Inferior parietal cortex (tissue), 1 donor: Measurements from ENCODE around the gene XK.

ENCODE experiments used
- DNase-seq: peaks from one replicate; pipeline ENCODE4 v3.0.0-alpha.2; 2016; ENCODE audit errors: extremely low spot score

XK gene

GRCh38 chrX:37679230-37679629 lies 6.4 kb upstream of the XK start:
- no peak for DNase-seq

GRCh38 chrX:37679888-37680287 lies 5.7 kb upstream of the XK start:
- DNase-seq = no peak

- no peak for DNase-seq
Measured at GRCh38 chrX:37684426-37684825, 1.2 kb upstream of the XK start.

- no peak for DNase-seq
Measured at GRCh38 chrX:37684973-37685372, 618 bp upstream of the XK start.

GRCh38 chrX:37686369-37686995 lies 891 bp downstream of the XK start:
- no peak for DNase-seq

- no peak for DNase-seq
Measured at GRCh38 chrX:37686996-37687395, 1.4 kb downstream of the XK start.

- DNase-seq = no peak
Measured at GRCh38 chrX:37690119-37690518, 4.5 kb downstream of the XK start.

- DNase-seq = no peak
Measured at GRCh38 chrX:37692918-37693317, 7.3 kb downstream of the XK start.

GRCh38 chrX:37697169-37697760 lies 11.7 kb downstream of the XK start:
- DNase-seq = no peak

- no peak for DNase-seq
Measured at GRCh38 chrX:37701588-37701987, 16.0 kb downstream of the XK start.

- no peak for DNase-seq
Measured at GRCh38 chrX:37711991-37712390, 26.4 kb downstream of the XK start.

GRCh38 chrX:37712458-37712857 lies 26.9 kb downstream of the XK start:
- DNase-seq = no peak

- DNase-seq = no peak
Measured at GRCh38 chrX:37714479-37714878, 28.9 kb downstream of the XK start.

- DNase-seq = no peak
Measured at GRCh38 chrX:37716602-37717001, 31.0 kb downstream of the XK start.

GRCh38 chrX:37717708-37718107 lies 32.1 kb downstream of the XK start:
- no peak for DNase-seq

GRCh38 chrX:37722595-37722994 lies 37.0 kb downstream of the XK start:
- DNase-seq = no peak

GRCh38 chrX:37726346-37726745 lies 40.8 kb downstream of the XK start:
- no peak for DNase-seq

GRCh38 chrX:37745354-37745753 lies 59.8 kb downstream of the XK start:
- DNase-seq = peak; percentile 73

GRCh38 chrX:37745835-37746217 lies 60.2 kb downstream of the XK start:
- DNase-seq = no peak

- DNase-seq = no peak
Measured at GRCh38 chrX:37746218-37746941, 60.8 kb downstream of the XK start.

GRCh38 chrX:37746951-37747350 lies 61.4 kb downstream of the XK start:
- DNase-seq = no peak

- no peak for DNase-seq
Measured at GRCh38 chrX:37752281-37752680, 66.7 kb downstream of the XK start.

- DNase-seq = no peak
Measured at GRCh38 chrX:37752936-37753335, 67.3 kb downstream of the XK start.
